SK-N-SH treated with all-trans-retinoic acid at 6 μM for 48 hours (cell line): Measurements from ENCODE around the gene AKR1C2.

Experiments used
- ATAC-seq: fragments of 200-7000 bp; cut with Tn5 transposase; 3 replicates; pipeline ENCODE4 v1.9.1; 2020; ENCODE audit warnings: mild to moderate bottlenecking, moderate library complexity
- ARNTL ChIP-seq: fragments of 450-650 bp; formaldehyde crosslinking; IDR thresholded peaks from 2 replicates; pipeline ENCODE4 v1.5.0; 2020; ENCODE audit warnings: low read depth, mild to moderate bottlenecking, moderate library complexity, borderline replicate concordance
- BACH2 ChIP-seq: fragments of 250-450 bp; sonication (Bioruptor Pico); IDR thresholded peaks from 2 replicates; pipeline ENCODE4 v1.9.0; 2021; ENCODE audit warnings: mild to moderate bottlenecking, borderline replicate concordance
- CREB5 ChIP-seq: fragments of 250-450 bp; sonication (Bioruptor Pico); IDR thresholded peaks from 2 replicates; pipeline ENCODE4 v1.5.1; 2020; ENCODE audit warnings: low read depth, mild to moderate bottlenecking, moderate library complexity
- CSRNP3 ChIP-seq: fragments of 250-450 bp; sonication (Bioruptor Pico); IDR thresholded peaks from 2 replicates; pipeline ENCODE4 v1.5.1; 2021; ENCODE audit warnings: mild to moderate bottlenecking, moderate library complexity
- ESRRG ChIP-seq: fragments of 250-450 bp; sonication (Bioruptor Pico); IDR thresholded peaks from 2 replicates; pipeline ENCODE4 v1.6.1; 2021; ENCODE audit warnings: mild to moderate bottlenecking
- ISL1 ChIP-seq: fragments of 250-450 bp; sonication (Bioruptor Pico); IDR thresholded peaks from 2 replicates; pipeline ENCODE4 v2.1.2; 2022; ENCODE audit warnings: mild to moderate bottlenecking, moderate library complexity
- OSR1 ChIP-seq: fragments of 250-450 bp; sonication (Bioruptor Pico); IDR thresholded peaks from 2 replicates; pipeline ENCODE4 v1.8.0; 2022; ENCODE audit warnings: moderate library complexity, mild to moderate bottlenecking, inconsistent platforms
- POU6F1 ChIP-seq: fragments of 250-450 bp; sonication (Bioruptor Pico); IDR thresholded peaks from 2 replicates; pipeline ENCODE4 v1.8.0; 2021; ENCODE audit warnings: low read depth, mild to moderate bottlenecking, moderate library complexity, borderline replicate concordance
- PPARA ChIP-seq: fragments of 250-450 bp; sonication (Bioruptor Pico); IDR thresholded peaks from 2 replicates; pipeline ENCODE4 v1.5.0; 2020; ENCODE audit warnings: mild to moderate bottlenecking, borderline replicate concordance
- RARB ChIP-seq: fragments of 250-450 bp; sonication (Bioruptor Pico); IDR thresholded peaks from 2 replicates; pipeline ENCODE4 v1.8.0; 2021; ENCODE audit warnings: mild to moderate bottlenecking, moderate library complexity
- SNAI2 ChIP-seq: fragments of 250-450 bp; sonication (Bioruptor Pico); IDR thresholded peaks from 2 replicates; pipeline ENCODE4 v1.5.0; 2020; ENCODE audit warnings: mild to moderate bottlenecking, moderate library complexity
- TCF4 ChIP-seq: fragments of 250-450 bp; sonication (Bioruptor Pico); IDR thresholded peaks from 2 replicates; pipeline ENCODE4 v1.8.0; 2021; ENCODE audit warnings: mild to moderate bottlenecking, moderate library complexity, borderline replicate concordance
- TOX ChIP-seq: fragments of 250-450 bp; sonication (Bioruptor Pico); IDR thresholded peaks from 2 replicates; pipeline ENCODE4 v1.8.0; 2021; ENCODE audit warnings: mild to moderate bottlenecking, moderate library complexity, borderline replicate concordance
- TSHZ2 ChIP-seq: fragments of 250-450 bp; sonication (Bioruptor Pico); IDR thresholded peaks from 2 replicates; pipeline ENCODE4 v1.5.0; 2020; ENCODE audit warnings: mild to moderate bottlenecking, moderate library complexity
- ZC3H10 ChIP-seq: fragments of 250-450 bp; sonication (Bioruptor Pico); IDR thresholded peaks from 2 replicates; pipeline ENCODE4 v1.5.1; 2021; ENCODE audit warnings: mild to moderate bottlenecking, moderate library complexity
- ZFP3 ChIP-seq: fragments of 250-450 bp; sonication (Bioruptor Pico); IDR thresholded peaks from 2 replicates; pipeline ENCODE4 v1.5.0; 2020; ENCODE audit warnings: mild to moderate bottlenecking, moderate library complexity
- ZFP30 ChIP-seq: fragments of 450-650 bp; formaldehyde crosslinking; IDR thresholded peaks from 2 replicates; pipeline ENCODE4 v1.5.0; 2022; ENCODE audit warnings: mild to moderate bottlenecking, moderate library complexity
- ZNF565 ChIP-seq: fragments of 450-650 bp; formaldehyde crosslinking; conservative IDR thresholded peaks from 2 replicates; pipeline ENCODE4 v1.5.0; 2020; ENCODE audit warnings: low read depth, mild to moderate bottlenecking, moderate library complexity
- ZNF70 ChIP-seq: fragments of 450-650 bp; formaldehyde crosslinking; IDR thresholded peaks from 2 replicates; pipeline ENCODE4 v1.5.0; 2020; ENCODE audit warnings: mild to moderate bottlenecking, moderate library complexity
- ZNF8 ChIP-seq: fragments of 450-650 bp; formaldehyde crosslinking; IDR thresholded peaks from 2 replicates; pipeline ENCODE4 v1.5.0; 2020; ENCODE audit warnings: mild to moderate bottlenecking, moderate library complexity
- TF ChIP-seq, protein P1 (sequence below): fragments of 250-450 bp; sonication (Bioruptor Pico); IDR thresholded peaks from 2 replicates; pipeline ENCODE4 v1.8.0; 2020; ENCODE audit warnings: mild to moderate bottlenecking, moderate library complexity, borderline replicate concordance

AKR1C2 gene

GRCh38 chr10:5036511-5036910, 32.9 kb upstream of the AKR1C2 start:
- ATAC-seq = no peak
- TF ChIP-seq ZFP30 (CRISPR knock-in tag) (no peak), PPARA (CRISPR knock-in tag) (no peak), ZC3H10 (CRISPR knock-in tag) (no peak), CSRNP3 (CRISPR knock-in tag) (no peak), ZFP3 (no peak)

GRCh38 chr10:5035356-5035755, 31.7 kb upstream of the AKR1C2 start:
- no peak for ATAC-seq
- no peak for TF ChIP-seq TOX (CRISPR knock-in tag)
- no peak for TF ChIP-seq ESRRG (CRISPR knock-in tag)
- TF ChIP-seq PPARA (CRISPR knock-in tag) = no peak
- TF ChIP-seq, protein P1, sequence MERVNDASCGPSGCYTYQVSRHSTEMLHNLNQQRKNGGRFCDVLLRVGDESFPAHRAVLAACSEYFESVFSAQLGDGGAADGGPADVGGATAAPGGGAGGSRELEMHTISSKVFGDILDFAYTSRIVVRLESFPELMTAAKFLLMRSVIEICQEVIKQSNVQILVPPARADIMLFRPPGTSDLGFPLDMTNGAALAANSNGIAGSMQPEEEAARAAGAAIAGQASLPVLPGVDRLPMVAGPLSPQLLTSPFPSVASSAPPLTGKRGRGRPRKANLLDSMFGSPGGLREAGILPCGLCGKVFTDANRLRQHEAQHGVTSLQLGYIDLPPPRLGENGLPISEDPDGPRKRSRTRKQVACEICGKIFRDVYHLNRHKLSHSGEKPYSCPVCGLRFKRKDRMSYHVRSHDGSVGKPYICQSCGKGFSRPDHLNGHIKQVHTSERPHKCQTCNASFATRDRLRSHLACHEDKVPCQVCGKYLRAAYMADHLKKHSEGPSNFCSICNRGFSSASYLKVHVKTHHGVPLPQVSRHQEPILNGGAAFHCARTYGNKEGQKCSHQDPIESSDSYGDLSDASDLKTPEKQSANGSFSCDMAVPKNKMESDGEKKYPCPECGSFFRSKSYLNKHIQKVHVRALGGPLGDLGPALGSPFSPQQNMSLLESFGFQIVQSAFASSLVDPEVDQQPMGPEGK = no peak
- no peak for TF ChIP-seq ZFP3
- no peak for TF ChIP-seq ISL1
- no peak for TF ChIP-seq TCF4

DNA sequence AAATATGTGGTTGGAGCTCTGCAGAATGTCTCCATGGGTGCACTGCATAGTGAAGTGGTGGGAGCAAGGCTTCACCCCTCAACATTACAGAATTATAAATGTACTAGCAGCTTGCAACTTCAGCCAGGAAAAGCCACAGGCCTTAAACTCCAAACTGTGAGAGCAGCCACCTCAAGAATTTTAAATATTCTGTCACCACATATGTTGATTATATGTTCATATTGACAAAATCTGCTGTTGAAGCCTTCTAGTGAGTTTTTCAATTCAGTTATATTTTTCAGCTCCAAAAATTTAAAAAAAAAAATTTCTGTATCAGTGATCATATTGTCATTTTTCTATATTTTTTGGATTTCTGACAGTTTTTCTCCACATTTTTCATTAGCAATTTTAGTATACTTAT, 30.9 kb upstream of the AKR1C2 start:
- no peak for TF ChIP-seq BACH2 (CRISPR knock-in tag)
- no peak for TF ChIP-seq ZNF70
- no peak for TF ChIP-seq TSHZ2 (CRISPR knock-in tag)
- no peak for TF ChIP-seq ZFP30 (CRISPR knock-in tag)
- no peak for TF ChIP-seq POU6F1 (CRISPR knock-in tag)
- TF ChIP-seq ARNTL (CRISPR knock-in tag) = no peak
- TF ChIP-seq TCF4 = no peak
- no peak for TF ChIP-seq OSR1
- no peak for TF ChIP-seq ESRRG (CRISPR knock-in tag)
- no peak for TF ChIP-seq ZNF8 (CRISPR knock-in tag)
- TF ChIP-seq ISL1 = no peak
- TF ChIP-seq, protein P1 = no peak
- no peak for TF ChIP-seq SNAI2
- TF ChIP-seq ZC3H10 (CRISPR knock-in tag) = no peak
- TF ChIP-seq RARB (CRISPR knock-in tag) = no peak
- no peak for TF ChIP-seq CSRNP3 (CRISPR knock-in tag)
- no peak for TF ChIP-seq TOX (CRISPR knock-in tag)
- TF ChIP-seq ZNF565 = no peak
- TF ChIP-seq CREB5 (CRISPR knock-in tag) = no peak
- no peak for TF ChIP-seq PPARA (CRISPR knock-in tag)
- no peak for ATAC-seq
